Endothelial cell of umbilical vein (primary cell): Measurements from ENCODE around the gene HIVEP1. TPM values are rescaled to one million over a fixed set of nuclear protein-coding genes. Genes with fewer than 3 reads are reported as not detected.

Source experiments
- BruUV-seq: library from RNA; stranded (reverse); fragments of 400-500 nt; replicated peaks from 2 replicates; lab custom pipeline; 2021; lab: Mats Ljungman, UMichigan
- CTCF ChIA-PET: fragments of 300-600, 350-600 bp; sonication (Branson Sonifier 250); formaldehyde crosslinking; loops from one replicate; lab custom pipeline; 2021; ENCODE audit warnings: antibody characterized with exemption, inconsistent platforms; lab: Charles Lee
- POLR2A ChIA-PET: fragments of 300-600, 350-600 bp; sonication (Branson Sonifier 250); formaldehyde crosslinking; loops from one replicate; lab custom pipeline; 2021; ENCODE audit warnings: antibody characterized with exemption, inconsistent platforms; lab: Charles Lee
- DNase-seq: peaks from one replicate; pipeline ENCODE4 v3.0.0-alpha.2; 2011; ENCODE audit warnings: low read depth, low spot score
- FAIRE-seq: peaks from 2 replicates; lab custom pipeline; 2011; peaks lifted over from hg19 to GRCh38; lab: Jason Lieb, UNC
- H2AFZ ChIP-seq: 2 replicates; pipeline ENCODE4 v1.6.0; 2012; ENCODE audit warnings: low read depth, low read length, control low read depth, inconsistent platforms
- H3K27ac ChIP-seq: 2 replicates; pipeline ENCODE4 v1.5.1; 2011; ENCODE audit warnings: low read depth, mild to moderate bottlenecking, control low read depth, low read length, moderate library complexity; ENCODE audit not compliant: insufficient read depth
- H3K27me3 ChIP-seq, 2 experiments: 2 replicates each; pipeline versions ENCODE4 v1.6.0 to v1.6.1; 2011; ENCODE audit warnings: low read length in 2 of 2, mixed read lengths in 1 of 2; ENCODE audit not compliant: control insufficient read depth in 2 of 2, insufficient read depth in 2 of 2
- H3K36me3 ChIP-seq, 2 experiments: 2 replicates in 1 of 2; 3 replicates in 1 of 2; pipeline ENCODE4 v1.5.1; 2011; ENCODE audit warnings: low read length in 2 of 2, mild to moderate bottlenecking in 1 of 2, moderate library complexity in 1 of 2; ENCODE audit not compliant: control insufficient read depth in 2 of 2, insufficient read depth in 2 of 2; ENCODE audit errors: extremely low read depth in 1 of 2
- H3K4me1 ChIP-seq: 3 replicates; pipeline ENCODE4 v1.5.1; 2011; ENCODE audit warnings: mild to moderate bottlenecking, low read length; ENCODE audit not compliant: control insufficient read depth, insufficient read depth; ENCODE audit errors: extremely low read depth
- H3K4me2 ChIP-seq: 2 replicates; pipeline ENCODE4 v1.6.1; 2011; ENCODE audit warnings: low read length, control low read depth, mixed read lengths; ENCODE audit not compliant: insufficient read depth
- H3K4me3 ChIP-seq, 3 experiments: fragments of 200-600 bp in 1 of 3; sonication (generic), shearing (Covaris generic) in 1 of 3; replicated peaks in 1 of 3; 2 replicates each; pipeline ENCODE4 v1.5.1; 2011 to 2016; ENCODE audit warnings: control low read depth in 3 of 3, low read length in 3 of 3, mild to moderate bottlenecking in 2 of 3, inconsistent platforms in 1 of 3, low read depth in 1 of 3, moderate library complexity in 1 of 3; ENCODE audit not compliant: insufficient read depth in 1 of 3
- H3K79me2 ChIP-seq: 2 replicates; pipeline ENCODE4 v1.6.0; 2012; ENCODE audit warnings: low read length, inconsistent platforms; ENCODE audit not compliant: control insufficient read depth, insufficient read depth
- H3K9ac ChIP-seq: replicated peaks from 2 replicates; pipeline ENCODE3; 2011; ENCODE audit warnings: low read length, control low read depth; ENCODE audit not compliant: insufficient read depth; ENCODE audit errors: extremely low read depth
- H3K9me1 ChIP-seq: replicated peaks from 3 replicates; pipeline ENCODE4 v1.6.0; 2011; ENCODE audit warnings: mild to moderate bottlenecking, low read length; ENCODE audit not compliant: control insufficient read depth, insufficient read depth; ENCODE audit errors: extremely low read depth
- H3K9me3 ChIP-seq: replicated peaks from 2 replicates; pipeline ENCODE4 v1.5.1; 2012; ENCODE audit warnings: low read length, inconsistent platforms; ENCODE audit not compliant: control insufficient read depth, insufficient read depth
- H4K20me1 ChIP-seq: replicated peaks from 2 replicates; pipeline ENCODE3; 2011; ENCODE audit warnings: mild to moderate bottlenecking, low read length; ENCODE audit not compliant: control insufficient read depth, insufficient read depth; ENCODE audit errors: extremely low read depth
- EZH2 ChIP-seq: IDR thresholded peaks from 2 replicates; pipeline ENCODE4 v1.6.1; 2012; ENCODE audit warnings: borderline replicate concordance, low read depth, mild to moderate bottlenecking, moderate library complexity, low read length, inconsistent platforms; ENCODE audit not compliant: severe bottlenecking
- FOS ChIP-seq: IDR thresholded peaks from 2 replicates; pipeline ENCODE4 v1.6.1; 2011; ENCODE audit warnings: mild to moderate bottlenecking, low read length, moderate library complexity, borderline replicate concordance; ENCODE audit not compliant: insufficient read depth
- POLR2A ChIP-seq: IDR thresholded peaks from 2 replicates; pipeline ENCODE4 v1.6.1; 2012; ENCODE audit warnings: low read depth, mild to moderate bottlenecking, control low read depth, low read length
- POLR2AphosphoS5 ChIP-seq: IDR thresholded peaks from 2 replicates; pipeline ENCODE4 v1.6.1; 2012; ENCODE audit warnings: low read depth, mild to moderate bottlenecking, control low read depth, low read length, moderate library complexity; ENCODE audit not compliant: insufficient read depth
- dilution Hi-C: fragments of 300-500 bp; cut with MboI; formaldehyde crosslinking; loops from one replicate; pipeline ENCODE4 v1.15.0; 2019; ENCODE audit warnings: low sequenced_read_pairs; ENCODE audit not compliant: extremely low pct_ligation_motif_present
- intact Hi-C: fragments of 100-400 bp; cut with micrococcal nuclease; formaldehyde crosslinking; loops from one replicate; pipeline ENCODE4 v1.10.0; 2022
- polyA plus RNA-seq, 4 experiments: library from polyadenylated mRNA; depleted of rRNA in 3 of 4; stranded (reverse) in 3 of 4; unstranded in 1 of 4; fragments of >200 nt; gene quantifications; 2 replicates each; pipeline versions ENCODE4 v1.2.1 to v1.2.3, GENCODE V29; 2011 to 2012; ENCODE audit warnings: missing spikeins in 1 of 4
- total RNA-seq: library from RNA; stranded (reverse); gene quantifications from 2 replicates; pipeline ENCODE4 v1.2.3, GENCODE V29; 2021
- TF ChIP-seq, protein P1 (sequence below), 2 donors: IDR thresholded peaks; 1 replicate in 1 of 2; 2 replicates in 1 of 2; pipeline ENCODE4 v1.5.1; 2011; ENCODE audit warnings: low read length in 2 of 2, mild to moderate bottlenecking in 2 of 2, moderate library complexity in 2 of 2, control low read depth in 1 of 2, inconsistent platforms in 1 of 2, low read depth in 1 of 2; ENCODE audit not compliant: insufficient read depth in 1 of 2; ENCODE audit errors: extremely low read depth in 1 of 2

HIVEP1 gene
- total and polyA plus RNA-seq, 2 donors (not counting 3 experiments of a cell fraction or from before 2014, with no cell fraction given) = 33.5 to 49.2 TPM

- CTCF ChIA-PET = interaction anchor here (1.2 kb wide), 1 partner anchor 13 kb away, joined by 3 read pairs; no protein-coding TSS in a partner anchor
- Histone ChIP-seq H2AFZ (no peak overlapping the region), H4K20me1 (no peaks in the 10 kb centered on the region), H3K9ac (no peak overlapping the region), H3K27me3 (no peaks in the 10 kb centered on the region), H3K36me3 (peaks cover 19% of the 10 kb centered on the region in 2 experiments), H3K9me3 (no peaks in the 10 kb centered on the region), H3K27ac (no peak overlapping the region), H3K4me3 (no peak overlapping the region), H3K79me2 (peaks cover 52% of the 10 kb centered on the region), H3K4me1 (peaks cover 25% of the 10 kb centered on the region), H3K9me1 (no peaks in the 10 kb centered on the region), H3K4me2 (no peak overlapping the region)
- intact Hi-C loops = loop anchor here (10.0 kb wide), 1 partner anchor 803 kb away; no protein-coding TSS in a partner anchor
- DNase-seq (no peak), FAIRE-seq (no peak)
- TF ChIP-seq, protein P1, sequence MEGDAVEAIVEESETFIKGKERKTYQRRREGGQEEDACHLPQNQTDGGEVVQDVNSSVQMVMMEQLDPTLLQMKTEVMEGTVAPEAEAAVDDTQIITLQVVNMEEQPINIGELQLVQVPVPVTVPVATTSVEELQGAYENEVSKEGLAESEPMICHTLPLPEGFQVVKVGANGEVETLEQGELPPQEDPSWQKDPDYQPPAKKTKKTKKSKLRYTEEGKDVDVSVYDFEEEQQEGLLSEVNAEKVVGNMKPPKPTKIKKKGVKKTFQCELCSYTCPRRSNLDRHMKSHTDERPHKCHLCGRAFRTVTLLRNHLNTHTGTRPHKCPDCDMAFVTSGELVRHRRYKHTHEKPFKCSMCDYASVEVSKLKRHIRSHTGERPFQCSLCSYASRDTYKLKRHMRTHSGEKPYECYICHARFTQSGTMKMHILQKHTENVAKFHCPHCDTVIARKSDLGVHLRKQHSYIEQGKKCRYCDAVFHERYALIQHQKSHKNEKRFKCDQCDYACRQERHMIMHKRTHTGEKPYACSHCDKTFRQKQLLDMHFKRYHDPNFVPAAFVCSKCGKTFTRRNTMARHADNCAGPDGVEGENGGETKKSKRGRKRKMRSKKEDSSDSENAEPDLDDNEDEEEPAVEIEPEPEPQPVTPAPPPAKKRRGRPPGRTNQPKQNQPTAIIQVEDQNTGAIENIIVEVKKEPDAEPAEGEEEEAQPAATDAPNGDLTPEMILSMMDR (IDR thresholded peaks at IDR 0.05; ENCODE audit: extremely low read depth in 1 of 2, insufficient read depth in 1 of 2, low read depth in 1 of 2, low read length in 2 of 2) = no peak
- dilution Hi-C loops = no loop called here
- BruUV-seq = no TSS peak
- POLR2A ChIA-PET = no interaction called here
These were observed 5.8 kb downstream of the HIVEP1 start for GRCh38 chr6:12017876-12018401.

DNA sequence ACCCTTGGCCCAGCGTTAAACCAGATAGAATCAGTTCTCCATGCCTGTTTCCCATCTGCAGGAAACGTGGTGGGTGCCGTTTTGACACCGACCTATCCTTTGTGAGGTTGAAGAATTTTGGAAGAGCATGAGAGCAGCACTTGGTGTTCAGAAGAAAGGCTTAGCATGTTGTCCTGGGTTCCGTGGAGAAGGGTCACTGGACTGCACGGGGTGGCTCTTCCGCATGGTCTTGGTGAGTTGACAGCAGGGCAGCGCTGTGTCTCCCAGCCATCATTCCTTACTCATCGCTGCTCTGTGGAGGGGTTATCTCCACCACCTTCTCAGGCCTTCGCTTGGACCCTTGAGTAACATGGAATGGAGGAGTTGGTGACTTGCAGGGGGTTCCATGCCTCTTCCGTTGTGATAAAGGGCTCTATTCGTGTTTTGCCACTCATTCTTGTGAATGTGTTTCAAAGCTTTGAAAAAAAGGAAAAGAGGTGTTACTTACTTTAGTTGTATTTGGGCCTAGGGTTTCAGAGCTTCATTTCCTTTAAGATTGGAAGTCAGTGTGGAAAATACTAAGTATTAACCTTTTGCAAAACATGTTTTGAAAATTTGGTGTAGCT lies 8.2 kb downstream of the HIVEP1 start:
- Histone ChIP-seq H3K4me3 (no peak overlapping the region), H3K9me1 (no peaks in the 10 kb centered on the region), H3K4me2 (no peak overlapping the region), H3K4me1 (peaks cover 11% of the 10 kb centered on the region), H4K20me1 (no peaks in the 10 kb centered on the region), H3K36me3 (peaks cover 19 to 26% of the 10 kb centered on the region in 2 experiments), H2AFZ (no peak overlapping the region), H3K9ac (no peak overlapping the region), H3K27me3 (no peaks in the 10 kb centered on the region), H3K9me3 (no peaks in the 10 kb centered on the region), H3K27ac (no peak overlapping the region), H3K79me2 (peaks cover 49% of the 10 kb centered on the region)
- no peak for FAIRE-seq
- no peak for TF ChIP-seq POLR2A
- TF ChIP-seq FOS = no peak
- TF ChIP-seq POLR2AphosphoS5 = no peak
- TF ChIP-seq, protein P1 (IDR thresholded peaks at IDR 0.05; ENCODE audit: extremely low read depth in 1 of 2, insufficient read depth in 1 of 2, low read depth in 1 of 2, low read length in 2 of 2) = no peak
- no peak for TF ChIP-seq EZH2
- POLR2A ChIA-PET = interaction anchor here (0.7 kb wide), 1 partner anchor 292 kb away, joined by 4 read pairs; no protein-coding TSS in a partner anchor
- intact Hi-C loops = no loop called here
- dilution Hi-C loops = no loop called here
- no TSS peak for BruUV-seq
- CTCF ChIA-PET = interaction anchor here (0.6 to 1.1 kb wide), 2 partner anchors 214 to 355 kb away, joined by 3 read pairs; no protein-coding TSS in a partner anchor
- no peak for DNase-seq
